LoVo (cell line): ENCODE results near the gene HMGB2.

Experiments used
- DNase-seq: peaks from one replicate; pipeline ENCODE4 v3.0.0-alpha.2; 2016; ENCODE audit warnings: low spot score

HMGB2 gene

DNA sequence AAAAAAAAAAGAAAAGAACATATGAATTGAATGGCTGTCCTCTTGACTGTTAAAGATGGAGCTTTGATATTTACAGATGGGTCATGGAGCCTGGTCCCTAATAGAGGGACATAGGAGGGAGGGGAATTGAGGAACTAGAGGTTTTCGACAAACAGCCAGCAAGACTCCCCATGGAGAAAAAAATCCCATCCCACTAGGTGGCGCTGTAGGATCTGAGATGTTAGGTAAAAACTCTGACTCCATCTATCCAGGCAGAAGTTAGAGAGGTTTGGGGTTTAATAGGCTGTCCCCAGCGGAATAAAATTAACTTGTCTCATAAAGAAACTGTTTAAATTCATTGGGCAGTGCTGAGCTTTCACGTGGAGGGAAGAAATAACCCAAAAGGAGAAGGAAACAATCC, 45.9 kb downstream of the HMGB2 start:
- DNase-seq = peak; percentile 14

DNA sequence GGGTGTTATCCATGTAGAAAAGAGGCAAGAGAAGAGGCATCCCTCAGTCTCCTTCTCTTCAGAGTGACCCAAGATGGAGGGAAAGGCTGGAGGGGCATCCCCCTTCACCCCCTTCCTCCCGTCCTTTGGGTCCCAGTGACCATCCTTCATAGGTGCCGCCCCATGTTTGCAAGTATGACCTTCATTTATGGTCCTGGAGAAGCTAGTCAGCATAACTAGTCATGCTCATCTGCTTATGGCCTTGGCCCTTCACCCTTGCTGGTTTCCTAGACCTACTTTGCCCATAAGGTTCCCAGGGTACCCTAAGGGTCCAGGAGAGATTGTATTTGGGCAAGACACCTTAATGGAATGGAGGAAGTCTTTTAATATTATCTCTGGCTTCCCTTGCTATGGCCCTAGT, 46.7 kb downstream of the HMGB2 start:
- no peak for DNase-seq

DNA sequence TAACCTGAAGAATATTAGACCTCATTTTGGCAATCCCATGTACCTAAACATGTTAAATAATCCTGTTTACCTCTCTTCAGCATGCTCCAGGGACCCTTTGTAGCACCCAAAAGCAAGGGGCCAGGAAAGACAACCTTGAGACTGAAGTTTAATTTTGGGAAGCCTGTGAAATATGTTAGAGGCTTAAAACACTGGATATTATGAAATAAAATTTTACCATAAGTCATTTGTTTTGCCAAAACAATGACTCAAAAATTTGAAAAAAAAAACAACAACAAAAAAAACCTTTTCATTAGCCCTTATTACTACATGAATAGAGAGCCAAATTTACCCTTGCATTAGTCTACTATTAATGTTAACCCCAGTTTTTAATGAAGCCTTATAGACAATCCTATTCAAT, 49.7 kb downstream of the HMGB2 start:
- DNase-seq = no peak

DNA sequence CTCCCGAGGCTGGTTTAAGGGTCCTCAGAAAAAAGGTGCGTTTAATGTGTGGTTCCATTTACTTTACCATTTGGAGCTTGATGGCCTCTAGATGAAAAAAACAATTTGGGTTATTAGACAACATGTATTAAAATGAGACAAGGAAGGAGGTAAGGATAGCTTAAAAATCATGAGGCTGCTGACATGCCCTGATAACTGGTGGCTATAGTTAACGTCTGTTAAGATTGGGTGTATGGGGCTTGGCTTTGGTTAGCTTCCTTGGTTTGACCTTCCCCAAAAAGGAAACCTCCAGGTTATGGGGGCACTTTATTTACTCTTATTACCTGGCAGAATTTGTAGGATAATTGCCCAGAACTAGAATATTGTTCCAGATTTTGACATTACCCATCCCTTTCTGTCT, 51.5 kb downstream of the HMGB2 start:
- no peak for DNase-seq

DNA sequence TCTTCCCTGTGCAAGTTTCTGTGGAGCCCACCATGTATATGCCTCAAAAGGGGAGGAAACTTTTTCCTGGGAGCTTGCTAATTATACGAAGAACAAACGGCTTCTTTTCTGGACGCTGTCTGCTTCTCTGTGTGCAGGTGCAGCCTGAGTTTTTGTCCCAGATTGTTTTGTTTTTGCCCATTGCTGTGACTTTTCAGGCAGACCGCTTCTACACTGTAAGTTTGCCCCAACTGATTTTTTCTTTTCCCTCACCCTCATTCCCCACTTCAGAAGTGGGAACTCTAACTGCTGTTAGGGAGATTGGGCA, 51.9 kb downstream of the HMGB2 start:
- no peak for DNase-seq

DNA sequence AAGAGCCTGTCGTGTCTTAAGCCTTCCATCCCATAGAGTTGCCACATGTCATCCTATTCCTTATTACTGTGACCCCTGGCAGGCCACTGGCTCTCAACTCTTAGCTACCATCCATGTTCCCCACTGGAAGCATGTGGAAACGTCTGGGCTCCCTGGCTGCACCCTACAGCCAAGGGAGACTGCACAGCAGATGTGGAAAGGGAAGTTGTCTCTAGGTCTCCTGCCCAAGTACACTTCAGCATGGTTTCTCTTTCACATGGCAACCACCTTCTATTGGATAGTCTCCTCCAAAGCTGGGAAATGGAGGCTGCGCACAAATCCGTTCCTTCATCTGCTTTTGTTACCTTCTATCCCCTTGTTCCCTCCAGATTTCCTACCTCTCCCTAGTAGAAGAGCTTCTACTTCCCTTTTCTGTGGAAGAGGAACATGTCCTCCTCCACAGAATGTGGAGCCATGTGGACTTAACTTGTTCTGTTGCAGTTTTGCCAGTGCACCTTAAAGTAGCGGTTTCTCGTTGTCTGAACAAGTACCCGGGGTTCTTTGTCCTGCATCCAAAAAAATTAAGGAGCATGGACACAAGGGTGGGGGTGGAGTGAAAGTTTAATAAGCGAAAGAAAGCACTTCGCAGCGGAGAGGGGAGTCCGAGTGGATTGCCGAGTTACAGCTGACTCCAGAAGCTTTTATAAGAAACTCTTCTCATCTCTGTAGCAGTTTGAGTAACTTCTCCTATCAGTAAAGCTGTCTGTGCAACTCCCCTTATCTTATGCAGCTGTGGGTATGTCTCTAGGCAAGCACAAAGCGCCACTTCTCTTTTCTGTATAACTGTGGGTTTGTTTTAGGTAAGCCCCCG, 52.5 kb downstream of the HMGB2 start:
- DNase-seq = no peak
